Measurements from ENCODE around the gene CCDC106.
A peak's percentile ranks its signal among the peaks of the same experiment; 100 is the strongest.

CCDC106 gene

GRCh38 chr19:55673889-55674288 lies 25.9 kb downstream of the CCDC106 start:
- H3K9me3 ChIP-seq (ENCODE audit: insufficient read depth, low read depth, low read length), result no peaks in the 10 kb centered on the region
- no peaks in the 10 kb centered on the region for H3K27me3 ChIP-seq (ENCODE audit: insufficient read depth, low read length)
- H3K36me3 ChIP-seq (ENCODE audit: insufficient read depth, low read length), result peaks cover 46% of the 10 kb centered on the region
- peaks cover 17% of the 10 kb centered on the region for H3K4me1 ChIP-seq (ENCODE audit: insufficient read depth, low read length)
- 0 out of 2 replicates have a peak overlapping the region, but pooled peaks have one; percentile 23 for H3K9ac ChIP-seq (ENCODE audit: low read depth, low read length)
- WGBS, result 93% methylated on average over 8 of the region's 15 CpGs
- H3K27ac ChIP-seq (ENCODE audit: low read depth, low read length), result peak overlapping the region; percentile 76; the same call in 1 of the 2 replicates
- H3K4me3 ChIP-seq (ENCODE audit: low read length), result peak overlapping the region; percentile 98; the same call in 1 of the 2 replicates

GRCh38 chr19:55674459-55674840 lies 26.4 kb downstream of the CCDC106 start:
- Histone ChIP-seq H3K9ac (ENCODE audit: low read depth, low read length) (peak overlapping the region; percentile 77), H3K9me3 (ENCODE audit: insufficient read depth, low read depth, low read length) (no peaks in the 10 kb centered on the region), H3K4me3 (ENCODE audit: low read length) (peak overlapping the region; percentile 98), H3K4me1 (ENCODE audit: insufficient read depth, low read length) (peaks cover 17% of the 10 kb centered on the region), H3K27ac (ENCODE audit: low read depth, low read length) (peak overlapping the region; percentile 81), H3K36me3 (ENCODE audit: insufficient read depth, low read length) (peaks cover 46% of the 10 kb centered on the region), H3K27me3 (ENCODE audit: insufficient read depth, low read length) (no peaks in the 10 kb centered on the region)
- 28% methylated on average over 17 of the region's 17 CpGs for WGBS

GRCh38 chr19:55674841-55675660 lies 27.0 kb downstream of the CCDC106 start, which contains the start of gene EPN1:
EPN1 (plus strand) TSS chr19:55675226; CDS start chr19:55678628, 3,402 bp downstream.
- H3K9ac ChIP-seq (ENCODE audit: low read depth, low read length), result peak within 1 kb of the TSS; percentile 95
- peaks cover 46% of the 10 kb centered on the region for H3K36me3 ChIP-seq (ENCODE audit: insufficient read depth, low read length)
- WGBS, result under 1% methylated on average over 101 of the region's 101 CpGs
- H3K27ac ChIP-seq (ENCODE audit: low read depth, low read length), result peak within 1 kb of the TSS; percentile 81
- no peaks in the 10 kb centered on the region for H3K9me3 ChIP-seq (ENCODE audit: insufficient read depth, low read depth, low read length)
- peak within 1 kb of the TSS; percentile 98 for H3K4me3 ChIP-seq (ENCODE audit: low read length)
- H3K4me1 ChIP-seq (ENCODE audit: insufficient read depth, low read length), result peaks cover 17% of the 10 kb centered on the region
- H3K27me3 ChIP-seq (ENCODE audit: insufficient read depth, low read length), result no peaks in the 10 kb centered on the region

- Histone ChIP-seq H3K36me3 (ENCODE audit: insufficient read depth, low read length) (peaks cover 40% of the 10 kb centered on the region), H3K9ac (ENCODE audit: low read depth, low read length) (peak overlapping the region; percentile 95), H3K27ac (ENCODE audit: low read depth, low read length) (peak overlapping the region; percentile 65; the same call in 1 of the 2 replicates), H3K9me3 (ENCODE audit: insufficient read depth, low read depth, low read length) (no peaks in the 10 kb centered on the region), H3K27me3 (ENCODE audit: insufficient read depth, low read length) (no peaks in the 10 kb centered on the region), H3K4me3 (ENCODE audit: low read length) (peak overlapping the region; percentile 98), H3K4me1 (ENCODE audit: insufficient read depth, low read length) (peaks cover 16% of the 10 kb centered on the region)
- WGBS, result 36% methylated on average over 16 of the region's 16 CpGs
Observed at GRCh38 chr19:55675661-55676354, 27.8 kb downstream of the CCDC106 start.

DNA sequence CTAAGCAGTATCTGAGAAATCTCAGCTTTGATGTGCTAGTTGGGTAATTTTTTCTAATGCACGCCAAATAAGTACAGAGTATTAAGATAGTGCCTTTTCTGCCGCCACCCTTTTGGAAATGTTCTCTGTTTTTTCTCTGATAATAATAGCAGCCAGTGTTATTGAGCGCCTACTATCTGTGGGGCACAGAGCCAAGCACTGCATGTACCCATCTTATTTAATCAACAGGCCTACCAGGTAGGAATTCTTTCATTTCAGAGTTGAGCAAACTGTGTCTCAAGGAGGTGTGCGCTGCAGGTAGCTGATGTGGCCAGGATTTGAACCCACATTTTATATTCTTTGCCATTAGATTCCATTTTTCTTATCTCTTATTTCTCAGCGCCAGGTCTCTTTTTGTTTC lies 28.4 kb downstream of the CCDC106 start:
- Histone ChIP-seq H3K4me1 (ENCODE audit: insufficient read depth, low read length) (peaks cover 14% of the 10 kb centered on the region), H3K27ac (ENCODE audit: low read depth, low read length) (no peak overlapping the region), H3K4me3 (ENCODE audit: low read length) (peak overlapping the region; percentile 98), H3K9ac (ENCODE audit: low read depth, low read length) (peak overlapping the region; percentile 11; the same call in 1 of the 2 replicates), H3K9me3 (ENCODE audit: insufficient read depth, low read depth, low read length) (no peaks in the 10 kb centered on the region), H3K36me3 (ENCODE audit: insufficient read depth, low read length) (peaks cover 43% of the 10 kb centered on the region), H3K27me3 (ENCODE audit: insufficient read depth, low read length) (no peaks in the 10 kb centered on the region)
- 94% methylated on average over 5 of the region's 5 CpGs for WGBS

DNA sequence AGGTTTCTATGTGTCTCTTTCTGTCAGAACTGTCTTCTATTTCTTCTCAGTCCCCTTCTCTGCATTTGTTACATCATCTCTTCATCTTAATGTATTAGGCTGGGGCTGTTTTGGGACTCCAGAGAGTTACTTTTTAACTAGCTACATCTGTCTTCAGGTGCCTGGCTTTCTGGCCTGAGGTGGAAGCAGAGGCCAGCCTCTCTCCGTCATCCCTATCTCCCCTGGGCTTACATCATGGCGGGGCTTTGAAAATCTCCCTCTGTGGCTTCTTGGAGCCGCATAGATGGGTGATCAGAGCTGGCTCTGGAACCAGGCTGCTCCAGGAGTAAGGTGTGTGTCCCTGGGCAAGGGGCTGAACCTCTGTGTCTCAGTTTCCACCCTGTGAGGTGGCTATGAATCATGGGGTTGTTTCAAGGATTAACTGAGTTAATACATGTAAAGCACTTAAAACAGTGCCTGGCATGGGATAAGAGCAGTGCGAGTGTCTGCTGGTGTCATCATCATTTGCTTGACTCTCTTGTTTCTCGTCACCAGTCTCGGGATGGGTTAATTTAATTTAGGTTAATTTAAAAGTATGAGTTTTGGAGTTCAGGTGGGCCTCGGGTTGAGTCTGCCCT lies 29.0 kb downstream of the CCDC106 start:
- Histone ChIP-seq H3K27me3 (ENCODE audit: insufficient read depth, low read length) (no peaks in the 10 kb centered on the region), H3K4me1 (ENCODE audit: insufficient read depth, low read length) (peaks cover 14% of the 10 kb centered on the region), H3K9me3 (ENCODE audit: insufficient read depth, low read depth, low read length) (no peaks in the 10 kb centered on the region), H3K27ac (ENCODE audit: low read depth, low read length) (no peak overlapping the region), H3K9ac (ENCODE audit: low read depth, low read length) (peak overlapping the region; percentile 11; the same call in 1 of the 2 replicates), H3K4me3 (ENCODE audit: low read length) (no peak overlapping the region), H3K36me3 (ENCODE audit: insufficient read depth, low read length) (peaks cover 49% of the 10 kb centered on the region)
- WGBS, result 92% methylated on average over 7 of the region's 7 CpGs

DNA sequence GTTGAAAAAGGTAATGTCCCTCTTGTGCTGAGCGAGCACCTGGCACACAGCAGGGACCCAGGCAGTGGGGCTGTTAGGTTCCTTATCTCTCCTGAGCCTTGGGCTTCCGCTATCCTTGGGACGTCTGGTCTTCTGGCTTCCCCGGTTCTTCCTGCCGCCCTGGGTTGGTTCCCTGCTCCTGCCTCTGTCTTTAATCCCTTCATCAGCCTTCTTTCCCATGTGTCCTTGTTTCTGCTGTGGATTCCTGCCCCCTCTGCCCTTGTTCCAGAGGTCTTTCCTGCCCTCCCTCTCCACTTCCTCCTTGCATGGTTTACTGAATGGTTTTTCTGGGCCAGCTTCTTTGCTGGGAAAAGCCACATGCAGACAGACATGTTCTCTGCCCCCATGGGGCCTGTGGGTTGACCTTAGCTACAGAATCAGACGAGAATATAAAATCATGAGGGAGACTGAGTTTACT lies 29.6 kb downstream of the CCDC106 start:
- Histone ChIP-seq H3K9ac (ENCODE audit: low read depth, low read length) (no peak overlapping the region), H3K9me3 (ENCODE audit: insufficient read depth, low read depth, low read length) (no peaks in the 10 kb centered on the region), H3K4me1 (ENCODE audit: insufficient read depth, low read length) (peaks cover 14% of the 10 kb centered on the region), H3K27me3 (ENCODE audit: insufficient read depth, low read length) (no peaks in the 10 kb centered on the region), H3K36me3 (ENCODE audit: insufficient read depth, low read length) (peaks cover 48% of the 10 kb centered on the region), H3K4me3 (ENCODE audit: low read length) (no peak overlapping the region), H3K27ac (ENCODE audit: low read depth, low read length) (no peak overlapping the region)
- WGBS, result 87% methylated on average over 6 of the region's 6 CpGs

DNA sequence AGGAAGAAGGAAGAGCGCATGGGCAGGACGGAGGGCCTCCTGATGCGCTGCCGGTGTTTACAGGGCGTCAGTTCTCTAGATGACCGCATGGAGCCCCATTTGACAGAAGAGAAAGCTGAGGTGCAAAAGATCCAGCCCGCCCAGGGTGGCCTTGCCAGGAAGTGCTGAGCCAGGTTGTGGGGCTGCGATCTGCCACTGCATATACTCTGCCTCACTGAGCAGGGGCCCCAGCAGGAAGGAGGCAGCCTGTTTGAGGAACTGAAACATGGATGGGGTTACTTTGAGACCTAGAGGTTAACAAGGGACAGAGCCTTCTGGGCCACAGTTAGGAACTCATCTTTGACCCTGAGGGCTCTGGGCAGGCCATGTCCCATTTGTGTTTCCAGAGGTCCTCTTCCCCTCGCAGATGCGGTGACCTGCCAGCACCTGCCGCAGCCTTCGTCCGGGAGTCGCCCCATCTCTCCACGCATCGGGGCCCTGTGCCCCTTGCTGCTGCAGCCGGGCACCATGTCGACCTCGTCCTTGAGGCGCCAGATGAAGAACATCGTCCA lies 30.2 kb downstream of the CCDC106 start:
- no peaks in the 10 kb centered on the region for H3K9me3 ChIP-seq (ENCODE audit: insufficient read depth, low read depth, low read length)
- H3K4me1 ChIP-seq (ENCODE audit: insufficient read depth, low read length), result peaks cover 11% of the 10 kb centered on the region
- H3K9ac ChIP-seq (ENCODE audit: low read depth, low read length), result no peak overlapping the region
- H3K36me3 ChIP-seq (ENCODE audit: insufficient read depth, low read length), result peaks cover 48% of the 10 kb centered on the region
- no peak overlapping the region for H3K4me3 ChIP-seq (ENCODE audit: low read length)
- 94% methylated on average over 21 of the region's 21 CpGs for WGBS
- no peak overlapping the region for H3K27ac ChIP-seq (ENCODE audit: low read depth, low read length)
- H3K27me3 ChIP-seq (ENCODE audit: insufficient read depth, low read length), result no peaks in the 10 kb centered on the region

DNA sequence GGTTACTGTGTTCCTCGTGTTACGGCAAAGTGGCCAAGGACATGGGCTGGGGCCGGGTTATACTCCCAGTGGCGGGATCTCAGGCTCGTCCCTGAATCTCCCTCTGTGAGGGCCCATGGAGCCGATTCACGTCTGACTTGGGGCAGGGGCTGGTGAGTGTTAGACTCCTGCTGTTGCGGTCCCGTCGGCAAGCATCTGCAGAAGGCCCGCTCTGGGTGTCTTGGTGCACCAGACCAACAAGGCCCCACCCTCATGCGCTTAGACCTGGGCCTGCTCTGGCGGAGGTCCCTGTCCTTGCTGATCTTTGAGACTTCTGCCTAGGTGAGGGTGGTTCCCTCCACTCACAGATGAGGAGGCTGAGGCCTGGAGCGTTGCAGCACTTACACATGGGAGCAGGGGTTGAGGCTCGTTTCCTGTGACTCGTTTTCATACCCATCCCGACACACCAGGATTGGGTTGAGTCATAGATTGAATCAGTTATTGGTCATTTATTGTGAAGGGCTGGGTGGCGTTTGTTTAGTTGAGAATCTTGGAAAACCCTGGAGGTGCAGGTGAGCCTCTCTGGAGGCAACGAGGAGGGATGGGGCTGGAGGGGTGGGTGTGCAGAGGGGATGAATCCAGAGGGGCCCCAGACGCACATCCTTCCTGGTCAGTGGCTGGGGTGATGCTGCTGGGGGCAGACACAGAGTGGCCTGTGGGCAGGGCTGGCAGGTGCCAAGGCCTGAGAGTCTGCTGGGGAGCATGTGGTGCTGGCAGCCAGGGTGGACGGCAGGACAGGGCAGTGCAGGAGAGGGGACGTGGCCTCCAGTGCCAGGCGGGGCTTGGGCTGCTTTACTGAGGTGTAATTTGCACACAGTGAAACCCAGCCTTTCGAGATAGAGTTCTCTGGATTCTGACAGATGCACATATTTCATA lies 31.6 kb downstream of the CCDC106 start:
- H3K9ac ChIP-seq (ENCODE audit: low read depth, low read length), result no peak overlapping the region
- H3K9me3 ChIP-seq (ENCODE audit: insufficient read depth, low read depth, low read length), result no peaks in the 10 kb centered on the region
- WGBS, result 93% methylated on average over 24 of the region's 24 CpGs
- no peak overlapping the region for H3K27ac ChIP-seq (ENCODE audit: low read depth, low read length)
- H3K4me3 ChIP-seq (ENCODE audit: low read length), result no peak overlapping the region
- H3K4me1 ChIP-seq (ENCODE audit: insufficient read depth, low read length), result peaks cover 5% of the 10 kb centered on the region
- H3K27me3 ChIP-seq (ENCODE audit: insufficient read depth, low read length), result no peaks in the 10 kb centered on the region
- H3K36me3 ChIP-seq (ENCODE audit: insufficient read depth, low read length), result peaks cover 55% of the 10 kb centered on the region
